ENCODE data around the gene OR7A17. TPM values are rescaled to one million over a fixed set of nuclear protein-coding genes. Genes with fewer than 3 reads are reported as not detected.

Gene OR7A17
- total RNA-seq, 1 donor from 2014 or later = not detected

Other genes starting within 250 kb of the OR7A17 start
- not detected in 2 replicates for gene ADGRE3, start 211.3 kb downstream of the OR7A17 start, total RNA-seq
- gene ZNF333, start 196.1 kb downstream of the OR7A17 start, total RNA-seq = 13.3 and 14.5 TPM in 2 replicates
- gene ADGRE2, start 107.6 kb downstream of the OR7A17 start, total RNA-seq = 0.88 and 2.3 TPM in 2 replicates
- gene OR7A5, start 50.9 kb downstream of the OR7A17 start, total RNA-seq = not detected in 2 replicates
- not detected in 2 replicates for gene OR7C1, start 50.9 kb downstream of the OR7A17 start, total RNA-seq
- not detected in 2 replicates for gene OR7A10, start 37.2 kb downstream of the OR7A17 start, total RNA-seq
- not detected in 2 replicates for gene OR7C2, start 55.4 kb upstream of the OR7A17 start, total RNA-seq
- not detected in 2 replicates for gene SLC1A6, start 93.7 kb upstream of the OR7A17 start, total RNA-seq
- not detected in 2 replicates for gene CASP14, start 163.3 kb upstream of the OR7A17 start, total RNA-seq
- gene OR1I1, start 196.1 kb upstream of the OR7A17 start, total RNA-seq = not detected in 2 replicates
- gene SYDE1, start 221.3 kb upstream of the OR7A17 start, total RNA-seq = 0.51 and 0.63 TPM in 2 replicates

Data from T-helper 1 cell treated with Interleukin-12 subunit alpha and Interleukin-12 subunit beta and Interleukin-4 antibody, amounts not matched to agents 30 ng/mL and 1 ng/mL, for 36 hours (primary cell).